Activated CD4-positive, CD25-positive, alpha-beta regulatory T cell treated with anti-CD3 and anti-CD28 coated beads, Interleukin-2, amount 50 U/mL, for 16 hours (primary cell): Measurements from ENCODE around the gene HDAC4.

Source experiments
- DNase-seq: peaks from one replicate; pipeline ENCODE4 v3.0.0-alpha.2; 2020; ENCODE audit warnings: low read depth, low spot score

The HDAC4 gene

GRCh38 chr2:239349453-239350135, 51.2 kb downstream of the HDAC4 start:
- DNase-seq, result no peak

- no peak for DNase-seq
Observed at GRCh38 chr2:239348563-239349452, 52.0 kb downstream of the HDAC4 start.

GRCh38 chr2:239346676-239347075, 54.1 kb downstream of the HDAC4 start:
- no peak for DNase-seq

GRCh38 chr2:239345251-239345650, 55.6 kb downstream of the HDAC4 start:
- DNase-seq, result no peak

GRCh38 chr2:239344857-239345216, 56.0 kb downstream of the HDAC4 start:
- DNase-seq, result no peak

GRCh38 chr2:239343946-239344856, 56.6 kb downstream of the HDAC4 start:
- DNase-seq, result no peak

- DNase-seq, result no peak
Observed at GRCh38 chr2:239343460-239343859, 57.4 kb downstream of the HDAC4 start.

GRCh38 chr2:239341840-239342239, 59.0 kb downstream of the HDAC4 start:
- no peak for DNase-seq

GRCh38 chr2:239341146-239341732, 59.6 kb downstream of the HDAC4 start:
- no peak for DNase-seq

- DNase-seq, result no peak
Observed at GRCh38 chr2:239339726-239340601, 60.9 kb downstream of the HDAC4 start.

- no peak for DNase-seq
Observed at GRCh38 chr2:239339241-239339640, 61.6 kb downstream of the HDAC4 start.

GRCh38 chr2:239337877-239338484, 62.8 kb downstream of the HDAC4 start:
- DNase-seq, result no peak

GRCh38 chr2:239337122-239337876, 63.5 kb downstream of the HDAC4 start:
- DNase-seq, result no peak

GRCh38 chr2:239331560-239331959, 69.3 kb downstream of the HDAC4 start:
- no peak for DNase-seq

GRCh38 chr2:239330836-239331235, 70.0 kb downstream of the HDAC4 start:
- DNase-seq, result no peak

GRCh38 chr2:239329972-239330572, 70.7 kb downstream of the HDAC4 start:
- no peak for DNase-seq

- no peak for DNase-seq
Observed at GRCh38 chr2:239329284-239329971, 71.4 kb downstream of the HDAC4 start.
